ENCODE data around the gene UCN. TPM values are rescaled to one million over a fixed set of nuclear protein-coding genes. Genes with fewer than 3 reads are reported as not detected.
A peak's percentile ranks its signal among the peaks of the same experiment; 100 is the strongest.
"Not testable (repeated sequence)": the region's sequence is repeated elsewhere in the genome, so short reads cannot be mapped to it uniquely, and the experiment has no call there.

The UCN gene
- total RNA-seq, 6 donors from 2014 or later, result 2.6 to 81.7 (median 4.6) TPM

GRCh38 chr2:27303093-27304025, 4.9 kb downstream of the UCN start:
- H3K27ac ChIP-seq, result peak overlapping the region in 2 of 4 donors; percentile 1 to 58
- peaks cover 20 to 31% (median 23%) of the 10 kb centered on the region in 4 donors for H3K4me1 ChIP-seq
- H3K4me3 ChIP-seq, result peak overlapping the region in 3 of 4 donors; percentile 31 to 46 (median 44)
- no peak for TF ChIP-seq POLR2A (IDR thresholded peaks at IDR 0.05)
- TF ChIP-seq CTCF (IDR thresholded peaks at IDR 0.05), result peak; percentile 45 to 84 (median 79)
- peak in 1 of 2 donors; percentile 77 for DNase-seq
- H3K9me3 ChIP-seq, result no peaks in the 10 kb centered on the region
- WGBS, 2 donors, result 24 to 25% methylated on average over 20 of the region's 25 CpGs
- no peaks in the 10 kb centered on the region for H3K36me3 ChIP-seq
- peak; percentile 79 to 88 for ATAC-seq (ENCODE audit: low FRiP score in 2 of 2)
- H3K27me3 ChIP-seq, result peaks cover 0 to 25% (median 15%) of the 10 kb centered on the region in 4 donors

- H3K27me3 ChIP-seq, H3K27ac ChIP-seq: not testable (repeated sequence)
Observed at GRCh38 chr2:27300606-27301005, 7.6 kb downstream of the UCN start.

GRCh38 chr2:27298391-27299080, 9.7 kb downstream of the UCN start:
- no peak overlapping the region for H3K4me3 ChIP-seq
- H3K36me3 ChIP-seq, result no peaks in the 10 kb centered on the region
- ATAC-seq (ENCODE audit: low FRiP score in 2 of 2), result no peak
- 81 to 87% methylated on average over 17 to 18 of the region's 18 CpGs for WGBS, 2 donors
- TF ChIP-seq CTCF (IDR thresholded peaks at IDR 0.05) (no peak), POLR2AphosphoS5 (IDR thresholded peaks at IDR 0.05) (no peak), POLR2A (IDR thresholded peaks at IDR 0.05) (no peak), EP300 (IDR thresholded peaks at IDR 0.05) (no peak)
- H3K9me3 ChIP-seq, result no peaks in the 10 kb centered on the region
- no peak overlapping the region for H3K27ac ChIP-seq
- DNase-seq, result peak in 1 of 2 donors; percentile 51
- peaks cover 0 to 9% (median 5%) of the 10 kb centered on the region in 4 donors for H3K4me1 ChIP-seq
- H3K27me3 ChIP-seq, result no peaks in the 10 kb centered on the region

More at GRCh38 chr2:27300606-27301005, 7.6 kb downstream of the UCN start:
- H3K4me3 ChIP-seq; DNase-seq; ATAC-seq (ENCODE audit: low FRiP score in 2 of 2); H3K36me3 ChIP-seq; H3K9me3 ChIP-seq; H3K4me1 ChIP-seq: not testable (repeated sequence)
- 83 to 85% methylated on average over 4 of the region's 4 CpGs for WGBS, 2 donors

GRCh38 chr2:27297195-27297594, 11.1 kb downstream of the UCN start:
- ATAC-seq (ENCODE audit: low FRiP score in 2 of 2) (no peak), DNase-seq (no peak)
- Histone ChIP-seq H3K36me3 (no peaks in the 10 kb centered on the region), H3K27ac (no peak overlapping the region), H3K9me3 (no peaks in the 10 kb centered on the region), H3K4me1 (no peaks in the 10 kb centered on the region), H3K27me3 (no peaks in the 10 kb centered on the region), H3K4me3 (no peak overlapping the region)
- 87 to 91% methylated on average over 3 of the region's 3 CpGs for WGBS, 2 donors
- TF ChIP-seq CTCF (IDR thresholded peaks at IDR 0.05) (no peak), EP300 (IDR thresholded peaks at IDR 0.05) (no peak), POLR2AphosphoS5 (IDR thresholded peaks at IDR 0.05) (no peak), POLR2A (IDR thresholded peaks at IDR 0.05) (no peak)

GRCh38 chr2:27296481-27296880, 11.8 kb downstream of the UCN start:
- Histone ChIP-seq H3K36me3 (no peaks in the 10 kb centered on the region), H3K9me3 (no peaks in the 10 kb centered on the region), H3K27ac (no peak overlapping the region), H3K4me1 (no peaks in the 10 kb centered on the region), H3K4me3 (no peak overlapping the region), H3K27me3 (no peaks in the 10 kb centered on the region)
- no peak for TF ChIP-seq POLR2A (IDR thresholded peaks at IDR 0.05)
- TF ChIP-seq CTCF (IDR thresholded peaks at IDR 0.05), result no peak
- no peak for TF ChIP-seq POLR2AphosphoS5 (IDR thresholded peaks at IDR 0.05)
- no peak for TF ChIP-seq EP300 (IDR thresholded peaks at IDR 0.05)
- 58 to 70% methylated on average over 4 of the region's 4 CpGs for WGBS, 2 donors
- peak in 1 of 2 donors; percentile 42 for ATAC-seq (ENCODE audit: low FRiP score in 2 of 2)
- DNase-seq, result no peak

Measured in upper lobe of left lung (tissue), 6 donors.